ENCODE data around the gene STAT2. TPM values are rescaled to one million over a fixed set of nuclear protein-coding genes. Genes with fewer than 3 reads are reported as not detected.
A peak's percentile ranks its signal among the peaks of the same experiment; 100 is the strongest.

STAT2 gene
- total and polyA plus RNA-seq, 2 of the 13 experiments (the other 11 are each of a cell fraction or from before 2014, with no cell fraction given), result 43.5 to 84.6 TPM

DNA sequence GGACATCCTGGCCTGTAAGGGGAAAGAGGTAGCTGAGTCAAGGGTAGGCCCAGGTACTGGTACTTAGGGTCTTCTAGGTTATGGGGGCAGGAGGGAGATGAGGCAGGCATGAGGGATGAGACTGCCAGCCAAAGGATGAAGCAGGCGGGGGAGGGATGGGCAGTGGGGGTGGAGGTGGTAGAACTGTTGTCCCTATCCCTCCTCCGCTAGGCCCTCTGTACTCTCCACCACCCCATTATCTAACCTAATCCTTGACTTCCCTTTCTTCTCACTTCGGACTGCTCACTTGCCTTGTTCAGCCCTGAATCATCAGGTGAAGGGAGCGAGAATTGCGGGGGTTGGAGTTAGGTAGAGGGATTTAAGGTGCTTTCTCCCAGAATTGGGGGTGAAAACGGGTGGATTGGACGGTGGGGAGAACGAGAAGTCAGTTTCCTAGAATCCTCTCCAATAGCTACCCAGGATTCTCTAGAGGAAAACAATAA lies 26.7 kb downstream of the STAT2 start (continued):
- no peak for TF ChIP-seq ZSCAN9 (CRISPR knock-in tag; IDR thresholded peaks at IDR 0.05; ENCODE audit: borderline replicate concordance)
- no peak for TF ChIP-seq IRF2 (CRISPR knock-in tag; IDR thresholded peaks at IDR 0.05)
- TF ChIP-seq, protein P1, sequence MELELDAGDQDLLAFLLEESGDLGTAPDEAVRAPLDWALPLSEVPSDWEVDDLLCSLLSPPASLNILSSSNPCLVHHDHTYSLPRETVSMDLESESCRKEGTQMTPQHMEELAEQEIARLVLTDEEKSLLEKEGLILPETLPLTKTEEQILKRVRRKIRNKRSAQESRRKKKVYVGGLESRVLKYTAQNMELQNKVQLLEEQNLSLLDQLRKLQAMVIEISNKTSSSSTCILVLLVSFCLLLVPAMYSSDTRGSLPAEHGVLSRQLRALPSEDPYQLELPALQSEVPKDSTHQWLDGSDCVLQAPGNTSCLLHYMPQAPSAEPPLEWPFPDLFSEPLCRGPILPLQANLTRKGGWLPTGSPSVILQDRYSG (CRISPR knock-in tag; IDR thresholded peaks at IDR 0.05), result no peak
- no peak for TF ChIP-seq KLF16 (CRISPR knock-in tag; IDR thresholded peaks at IDR 0.05)
- no peak for TF ChIP-seq NRL (CRISPR knock-in tag; IDR thresholded peaks at IDR 0.05; ENCODE audit: borderline replicate concordance)
- TF ChIP-seq ZSCAN31 (CRISPR knock-in tag; IDR thresholded peaks at IDR 0.05; ENCODE audit: low read depth), result no peak
- TF ChIP-seq ATF7 (IDR thresholded peaks at IDR 0.05), result no peak
- TF ChIP-seq ATF7 (CRISPR knock-in tag; IDR thresholded peaks at IDR 0.05), result no peak
- TF ChIP-seq, protein P2, sequence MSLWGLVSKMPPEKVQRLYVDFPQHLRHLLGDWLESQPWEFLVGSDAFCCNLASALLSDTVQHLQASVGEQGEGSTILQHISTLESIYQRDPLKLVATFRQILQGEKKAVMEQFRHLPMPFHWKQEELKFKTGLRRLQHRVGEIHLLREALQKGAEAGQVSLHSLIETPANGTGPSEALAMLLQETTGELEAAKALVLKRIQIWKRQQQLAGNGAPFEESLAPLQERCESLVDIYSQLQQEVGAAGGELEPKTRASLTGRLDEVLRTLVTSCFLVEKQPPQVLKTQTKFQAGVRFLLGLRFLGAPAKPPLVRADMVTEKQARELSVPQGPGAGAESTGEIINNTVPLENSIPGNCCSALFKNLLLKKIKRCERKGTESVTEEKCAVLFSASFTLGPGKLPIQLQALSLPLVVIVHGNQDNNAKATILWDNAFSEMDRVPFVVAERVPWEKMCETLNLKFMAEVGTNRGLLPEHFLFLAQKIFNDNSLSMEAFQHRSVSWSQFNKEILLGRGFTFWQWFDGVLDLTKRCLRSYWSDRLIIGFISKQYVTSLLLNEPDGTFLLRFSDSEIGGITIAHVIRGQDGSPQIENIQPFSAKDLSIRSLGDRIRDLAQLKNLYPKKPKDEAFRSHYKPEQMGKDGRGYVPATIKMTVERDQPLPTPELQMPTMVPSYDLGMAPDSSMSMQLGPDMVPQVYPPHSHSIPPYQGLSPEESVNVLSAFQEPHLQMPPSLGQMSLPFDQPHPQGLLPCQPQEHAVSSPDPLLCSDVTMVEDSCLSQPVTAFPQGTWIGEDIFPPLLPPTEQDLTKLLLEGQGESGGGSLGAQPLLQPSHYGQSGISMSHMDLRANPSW (CRISPR knock-in tag; IDR thresholded peaks at IDR 0.05; ENCODE audit: borderline replicate concordance), result no peak
- no peak for TF ChIP-seq SRF (IDR thresholded peaks at IDR 0.05; ENCODE audit: low read depth, low read length)
- TF ChIP-seq KAT8 (CRISPR knock-in tag; IDR thresholded peaks at IDR 0.05), result no peak
- TF ChIP-seq ZSCAN29 (CRISPR knock-in tag; conservative IDR thresholded peaks at IDR 0.05), result no peak
- TF ChIP-seq HNF4G (IDR thresholded peaks at IDR 0.05; ENCODE audit: borderline replicate concordance, low read depth, low read length), result no peak
- TF ChIP-seq HNF4G (CRISPR knock-in tag; IDR thresholded peaks at IDR 0.05; ENCODE audit: borderline replicate concordance, low read depth), result no peak
- no peak for TF ChIP-seq SMARCE1 (IDR thresholded peaks at IDR 0.05; ENCODE audit: borderline replicate concordance)
- peak in 1 of 2 experiments; percentile 9; a peak in 2 of 4 replicates for TF ChIP-seq POLR2A (IDR thresholded peaks at IDR 0.05; ENCODE audit: insufficient read depth in 1 of 2, low read depth in 2 of 2, low read length in 2 of 2)
- no peak for TF ChIP-seq NR1H2 (CRISPR knock-in tag; IDR thresholded peaks at IDR 0.05; ENCODE audit: borderline replicate concordance, low read depth)
- no peak for TF ChIP-seq ZNF263 (CRISPR knock-in tag; IDR thresholded peaks at IDR 0.05)
- TF ChIP-seq, protein P3, sequence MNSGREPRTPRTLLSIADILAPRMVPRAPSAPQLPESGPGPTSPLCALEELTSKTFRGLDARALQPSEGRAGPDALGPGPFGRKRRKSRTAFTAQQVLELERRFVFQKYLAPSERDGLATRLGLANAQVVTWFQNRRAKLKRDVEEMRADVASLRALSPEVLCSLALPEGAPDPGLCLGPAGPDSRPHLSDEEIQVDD (CRISPR knock-in tag; IDR thresholded peaks at IDR 0.05; ENCODE audit: borderline replicate concordance), result no peak
- TF ChIP-seq GTF2F1 (IDR thresholded peaks at IDR 0.05; ENCODE audit: low read length), result no peak
- TF ChIP-seq TAF1 (CRISPR knock-in tag; IDR thresholded peaks at IDR 0.05), result no peak
- no peak for TF ChIP-seq EZH2 (conservative IDR thresholded peaks at IDR 0.05; ENCODE audit: low read depth, low read length)
- no peak for TF ChIP-seq SP2 (CRISPR knock-in tag; IDR thresholded peaks at IDR 0.05)
